Peyer's patch (tissue), 4 donors: ENCODE results near the gene STAMBPL1. TPM values are rescaled to one million over a fixed set of nuclear protein-coding genes. Genes with fewer than 3 reads are reported as not detected.

Source experiments
- DNase-seq, 3 donors: peaks; one replicate each; pipeline ENCODE4 v3.0.0-alpha.2; 2017 to 2019
- H3K27ac ChIP-seq, 4 donors: fragments of 200-600 bp; sonication (generic); one replicate each; pipeline ENCODE4 v1.5.1; 2016 to 2019
- H3K27me3 ChIP-seq, 2 donors: fragments of 200-600 bp; sonication (generic); one replicate each; pipeline ENCODE4 v1.5.1; 2019
- H3K36me3 ChIP-seq, 3 donors: fragments of 200-600 bp; sonication (generic); one replicate each; pipeline ENCODE4 v1.5.1; 2016 to 2019
- H3K4me1 ChIP-seq, 4 donors: fragments of 200-600 bp; sonication (generic); one replicate each; pipeline ENCODE4 v1.5.1; 2016 to 2019
- H3K4me3 ChIP-seq, 4 donors: fragments of 200-600 bp; sonication (generic); 1 replicate in 3 of 4; 2 replicates in 1 of 4; pipeline ENCODE4 v1.5.1; 2016 to 2019; ENCODE audit warnings: mild to moderate bottlenecking in 1 of 4
- H3K9me3 ChIP-seq, 4 donors: fragments of 200-600 bp; sonication (generic); one replicate each; pipeline ENCODE4 v1.5.1; 2016 to 2019; ENCODE audit warnings: mild to moderate bottlenecking in 1 of 4
- POLR2A ChIP-seq, 2 donors: fragments of 450-650 bp; IDR thresholded peaks; one replicate each; pipeline ENCODE4 v1.5.1; 2017; ENCODE audit warnings: antibody characterized with exemption in 2 of 2, mild to moderate bottlenecking in 2 of 2, moderate library complexity in 2 of 2
- total RNA-seq, 4 donors: library from RNA; depleted of rRNA; stranded (reverse); fragments of >200 nt; gene quantifications; one replicate each; pipeline ENCODE4 v1.1.0, GENCODE V29; 2016
- TF ChIP-seq, protein P1 (sequence below), 6 experiments: fragments of 450-650 bp in 4 of 6; fragments of 200-600 bp in 2 of 6; sonication (generic) in 1 of 6; IDR thresholded peaks; one replicate each; pipeline ENCODE4 v1.5.1; 2017 to 2019; ENCODE audit warnings: antibody characterized with exemption in 6 of 6, mild to moderate bottlenecking in 3 of 6, moderate library complexity in 1 of 6

The STAMBPL1 gene
- total RNA-seq, 4 donors from 2014 or later = 54.6 to 116 (median 84.6) TPM

DNA sequence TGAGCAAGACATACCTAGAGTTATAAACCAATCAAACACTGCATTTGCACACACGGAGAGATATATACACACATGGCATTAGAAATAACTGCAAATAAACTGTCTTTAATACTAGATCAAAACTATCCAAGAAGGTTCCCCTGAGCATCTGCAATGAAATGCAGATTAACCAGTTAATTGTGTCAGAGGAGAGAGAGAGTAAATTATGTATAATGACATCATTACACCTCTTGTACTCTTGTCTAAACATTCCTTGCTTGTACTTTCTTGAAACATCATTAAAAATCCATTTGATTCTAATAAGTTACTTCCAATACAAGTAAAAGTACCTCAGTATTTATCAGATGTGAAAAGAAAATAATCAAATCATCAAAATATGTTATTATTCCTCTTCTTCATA, 29.3 kb upstream of the STAMBPL1 start:
- TF ChIP-seq, protein P1, sequence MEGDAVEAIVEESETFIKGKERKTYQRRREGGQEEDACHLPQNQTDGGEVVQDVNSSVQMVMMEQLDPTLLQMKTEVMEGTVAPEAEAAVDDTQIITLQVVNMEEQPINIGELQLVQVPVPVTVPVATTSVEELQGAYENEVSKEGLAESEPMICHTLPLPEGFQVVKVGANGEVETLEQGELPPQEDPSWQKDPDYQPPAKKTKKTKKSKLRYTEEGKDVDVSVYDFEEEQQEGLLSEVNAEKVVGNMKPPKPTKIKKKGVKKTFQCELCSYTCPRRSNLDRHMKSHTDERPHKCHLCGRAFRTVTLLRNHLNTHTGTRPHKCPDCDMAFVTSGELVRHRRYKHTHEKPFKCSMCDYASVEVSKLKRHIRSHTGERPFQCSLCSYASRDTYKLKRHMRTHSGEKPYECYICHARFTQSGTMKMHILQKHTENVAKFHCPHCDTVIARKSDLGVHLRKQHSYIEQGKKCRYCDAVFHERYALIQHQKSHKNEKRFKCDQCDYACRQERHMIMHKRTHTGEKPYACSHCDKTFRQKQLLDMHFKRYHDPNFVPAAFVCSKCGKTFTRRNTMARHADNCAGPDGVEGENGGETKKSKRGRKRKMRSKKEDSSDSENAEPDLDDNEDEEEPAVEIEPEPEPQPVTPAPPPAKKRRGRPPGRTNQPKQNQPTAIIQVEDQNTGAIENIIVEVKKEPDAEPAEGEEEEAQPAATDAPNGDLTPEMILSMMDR (IDR thresholded peaks at IDR 0.05) = no peak
- no peak for TF ChIP-seq POLR2A (IDR thresholded peaks at IDR 0.05)
- no peak overlapping the region for H3K4me3 ChIP-seq

DNA sequence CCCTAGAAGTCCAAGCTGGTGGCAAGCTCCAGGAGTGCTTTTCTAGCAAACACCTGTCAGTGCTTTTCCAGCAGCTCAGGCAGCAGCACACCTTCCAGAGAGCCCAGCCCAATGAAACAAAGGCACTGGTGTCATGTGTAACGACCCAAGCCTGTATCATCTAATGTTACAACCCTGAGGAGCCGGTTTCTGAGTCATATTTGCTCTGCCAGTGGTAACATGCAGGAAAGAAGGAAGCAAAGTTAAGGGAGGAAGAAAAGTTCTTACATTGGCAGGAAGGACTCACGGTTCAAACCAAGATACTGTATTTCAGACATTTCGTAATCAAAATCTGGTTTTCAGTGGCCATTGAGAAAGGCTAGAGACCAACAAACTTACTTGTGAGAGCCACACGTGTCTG, 28.3 kb upstream of the STAMBPL1 start, which contains the start of gene ANKRD22:
TSS of gene ANKRD22 (minus strand) at position 139 of the 400 bp plus-strand sequence. CDS start 237 bp downstream, outside the sequence.
- H3K27me3 ChIP-seq = no peaks in the 10 kb centered on the region
- no peaks in the 10 kb centered on the region for H3K36me3 ChIP-seq
- peak within 1 kb of the TSS in 3 of 4 donors; percentile 35 to 50 (median 50) for H3K27ac ChIP-seq
- H3K4me1 ChIP-seq = peaks cover 0 to 13% (median 0%) of the 10 kb centered on the region in 4 donors
- H3K4me3 ChIP-seq = no peak within 1 kb of the TSS
- H3K9me3 ChIP-seq = no peaks in the 10 kb centered on the region
- TF ChIP-seq, protein P1 (IDR thresholded peaks at IDR 0.05) = no peak
- peak in 1 of 2 donors; percentile 35 for TF ChIP-seq POLR2A (IDR thresholded peaks at IDR 0.05)
- peak in 2 of 3 donors; percentile 56 to 79 for DNase-seq

More for the DNA sequence above, 29.3 kb upstream of the STAMBPL1 start:
- H3K27me3 ChIP-seq = no peaks in the 10 kb centered on the region
- no peak overlapping the region for H3K27ac ChIP-seq
- H3K36me3 ChIP-seq = no peaks in the 10 kb centered on the region
- peaks cover 0 to 13% (median 0%) of the 10 kb centered on the region in 4 donors for H3K4me1 ChIP-seq
- H3K9me3 ChIP-seq = no peaks in the 10 kb centered on the region
- no peak for DNase-seq

DNA sequence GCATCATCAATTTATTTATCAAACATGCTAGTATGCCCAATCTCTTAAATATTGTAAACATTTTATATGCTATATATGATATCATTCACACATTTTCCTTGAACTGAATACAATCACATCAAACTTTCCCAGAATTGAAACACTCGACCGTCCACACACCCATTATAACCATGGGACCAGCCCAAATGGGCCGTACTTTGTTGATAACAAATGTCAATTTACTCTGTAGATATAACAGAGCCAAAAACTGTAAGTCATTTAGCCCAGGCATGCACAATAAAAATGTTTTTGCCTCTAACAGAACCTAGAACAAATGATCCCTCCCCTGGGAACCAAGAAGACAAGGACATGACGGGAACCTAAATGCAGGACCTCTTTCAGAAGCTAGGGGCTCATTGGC, 27.7 kb upstream of the STAMBPL1 start:
- Histone ChIP-seq H3K36me3 (no peaks in the 10 kb centered on the region), H3K27ac (peak overlapping the region in 1 of 4 donors; percentile 50), H3K27me3 (no peaks in the 10 kb centered on the region), H3K4me1 (peaks cover 0 to 13% (median 0%) of the 10 kb centered on the region in 4 donors), H3K4me3 (no peak overlapping the region), H3K9me3 (no peaks in the 10 kb centered on the region)
- TF ChIP-seq, protein P1 (IDR thresholded peaks at IDR 0.05) = no peak
- DNase-seq = no peak

DNA sequence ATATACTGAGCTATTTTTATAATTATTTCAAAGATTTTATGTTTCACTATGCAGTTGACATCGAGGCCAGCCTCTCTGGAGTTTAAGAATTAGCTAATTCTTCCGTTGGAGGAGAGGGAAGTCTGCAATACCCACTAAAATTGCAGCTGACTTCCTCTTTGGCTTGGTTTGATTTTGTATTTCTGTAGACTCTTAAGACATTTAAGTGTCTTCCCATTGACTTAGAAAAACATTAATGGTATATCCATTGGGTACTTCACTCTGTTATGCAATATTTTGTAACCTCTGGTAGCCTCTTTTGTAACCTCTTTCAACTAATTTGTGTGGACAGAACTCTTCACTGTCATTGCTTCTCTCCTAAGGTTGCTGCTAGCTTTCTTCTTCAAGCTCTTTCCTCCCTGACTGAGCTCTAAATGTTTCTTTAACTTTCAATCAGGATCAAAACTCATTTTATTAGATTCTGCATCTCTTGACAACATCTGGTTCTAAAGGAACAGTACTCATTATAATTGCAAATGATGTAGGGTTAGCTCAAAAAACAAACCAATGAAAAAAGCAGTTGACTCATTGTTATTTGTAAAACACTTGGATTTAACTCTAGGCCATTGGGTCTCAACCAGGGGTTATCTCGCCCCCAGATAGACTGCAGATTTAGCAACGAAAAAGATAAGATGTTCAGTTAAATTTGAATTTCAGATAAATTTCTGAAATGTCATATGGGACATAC, 26.7 kb upstream of the STAMBPL1 start:
- no peaks in the 10 kb centered on the region for H3K9me3 ChIP-seq
- H3K36me3 ChIP-seq = no peaks in the 10 kb centered on the region
- H3K27ac ChIP-seq = no peak overlapping the region
- H3K27me3 ChIP-seq = no peaks in the 10 kb centered on the region
- no peak overlapping the region for H3K4me3 ChIP-seq
- TF ChIP-seq, protein P1 (IDR thresholded peaks at IDR 0.05) = no peak
- TF ChIP-seq POLR2A (IDR thresholded peaks at IDR 0.05) = no peak
- H3K4me1 ChIP-seq = peaks cover 0 to 13% (median 0%) of the 10 kb centered on the region in 4 donors
- DNase-seq = no peak

DNA sequence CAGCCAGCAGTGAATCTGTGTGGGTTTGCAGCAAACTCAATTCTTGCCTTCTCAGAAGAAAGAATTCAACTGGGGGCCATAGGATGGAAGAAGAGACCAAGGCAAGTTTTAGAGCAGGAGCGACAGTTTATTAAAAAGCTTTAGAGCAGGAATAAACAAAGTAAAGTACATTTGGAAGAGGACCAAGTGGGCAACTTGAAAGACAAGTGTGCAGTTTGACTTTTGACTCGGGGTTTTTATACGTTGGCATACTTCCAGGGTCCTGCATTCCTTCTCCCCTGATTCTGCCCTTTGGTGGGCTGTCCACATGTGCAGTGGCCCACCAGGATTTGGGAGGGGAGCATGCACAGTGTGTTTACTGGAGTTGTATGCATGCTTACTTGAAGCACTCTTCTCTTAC, 25.4 kb upstream of the STAMBPL1 start:
- H3K9me3 ChIP-seq = no peaks in the 10 kb centered on the region
- H3K27ac ChIP-seq = no peak overlapping the region
- H3K27me3 ChIP-seq = no peaks in the 10 kb centered on the region
- no peak for TF ChIP-seq POLR2A (IDR thresholded peaks at IDR 0.05)
- TF ChIP-seq, protein P1 (IDR thresholded peaks at IDR 0.05) = no peak
- H3K4me1 ChIP-seq = peaks cover 0 to 13% (median 0%) of the 10 kb centered on the region in 4 donors
- DNase-seq = no peak
- no peak overlapping the region for H3K4me3 ChIP-seq
- H3K36me3 ChIP-seq = no peaks in the 10 kb centered on the region
